ENCODE results near the gene HSD17B11.

GRCh38 chr4:87354168-87355102 lies 36.6 kb downstream of the HSD17B11 start:
- TF ChIP-seq CTCF (IDR thresholded peaks at IDR 0.05) (no peak), POLR2A (IDR thresholded peaks at IDR 0.05) (no peak)
